ENCODE data around the gene PGD. TPM values are rescaled to one million over a fixed set of nuclear protein-coding genes. Genes with fewer than 3 reads are reported as not detected.
"Not testable (repeated sequence)": the region's sequence is repeated elsewhere in the genome, so short reads cannot be mapped to it uniquely, and the experiment has no call there.

PGD gene
- total and polyA plus RNA-seq, 2 of the 13 experiments (the other 11 are each of a cell fraction or from before 2014, with no cell fraction given), result 64.8 to 210 TPM

- H3K36me3 ChIP-seq (replicated peaks in 1 of 2; ENCODE audit: control insufficient read depth in 1 of 2, insufficient read depth in 2 of 2, low read length in 2 of 2), result peaks cover 4 to 10% of the 10 kb centered on the region in 2 experiments; a peak in 4 of 5 replicates
- no peaks in the 10 kb centered on the region for H3K27me3 ChIP-seq (ENCODE audit: control insufficient read depth in 1 of 2, insufficient read depth in 2 of 2, low read length in 2 of 2)
- ATAC-seq (no peak), DNase-seq (ENCODE audit: low spot score) (no peak), FAIRE-seq (no peak)
- no peaks in the 10 kb centered on the region for H3K79me2 ChIP-seq (ENCODE audit: insufficient read depth, low read length)
- ChIA-PET CTCF (ENCODE audit: low intra/inter-chr PET ratio, low total read pairs) (no interaction called here), POLR2A (no interaction called here)
- H2AFZ ChIP-seq (ENCODE audit: low read length), result no peak overlapping the region
- no TSS peak for BruUV-seq (replicated peaks)
- intact Hi-C loops (cut with micrococcal nuclease; ENCODE audit: unreplicated experiment) (no loop called here), in situ Hi-C loops (cut with HindIII; ENCODE audit: extremely low pct_ligation_motif_present, low pct_unique_long_range_greater_than_20kb) (loop anchor here (5.0 kb wide), 1 partner anchor 47 kb away; no protein-coding TSS in a partner anchor)
- no peak overlapping the region for H3K4me3 ChIP-seq (replicated peaks in 1 of 3; ENCODE audit: insufficient read depth in 1 of 3, low read depth in 2 of 3, low read length in 3 of 3)
- no peaks in the 10 kb centered on the region for H4K20me1 ChIP-seq (ENCODE audit: insufficient read depth, low read length)
- H3K4me1 ChIP-seq (ENCODE audit: insufficient read depth, low read length), result peaks cover 19% of the 10 kb centered on the region
- H3K4me2 ChIP-seq (ENCODE audit: low read depth, low read length), result no peak overlapping the region
- H3K9me3 ChIP-seq (ENCODE audit: low read length), result no peaks in the 10 kb centered on the region
- WGBS (ENCODE audit: low lambda C conversion rate), result 91% methylated on average over 8 of the region's 8 CpGs
- H3K27ac ChIP-seq (ENCODE audit: extremely low read length, insufficient read depth, low read length), result no peak overlapping the region
- no peak for TF ChIP-seq ZNF772 (CRISPR knock-in tag; IDR thresholded peaks at IDR 0.05)
- TF ChIP-seq MLX (CRISPR knock-in tag; IDR thresholded peaks at IDR 0.05), result no peak
- no peak for TF ChIP-seq HMG20B (CRISPR knock-in tag; conservative IDR thresholded peaks at IDR 0.05)
- H3K9ac ChIP-seq (ENCODE audit: insufficient read depth, low read depth, low read length), result no peak overlapping the region
Measured at GRCh38 chr1:10424651-10425050, 25.8 kb downstream of the PGD start.

GRCh38 chr1:10425826-10426534 lies 27.1 kb downstream of the PGD start:
- intact Hi-C loops (cut with micrococcal nuclease; ENCODE audit: unreplicated experiment); H3K9ac ChIP-seq (ENCODE audit: insufficient read depth, low read depth, low read length); H3K79me2 ChIP-seq (ENCODE audit: insufficient read depth, low read length); H3K4me3 ChIP-seq (replicated peaks in 1 of 3; ENCODE audit: insufficient read depth in 1 of 3, low read depth in 2 of 3, low read length in 3 of 3); H2AFZ ChIP-seq (ENCODE audit: low read length); H3K36me3 ChIP-seq (replicated peaks in 1 of 2; ENCODE audit: control insufficient read depth in 1 of 2, insufficient read depth in 2 of 2, low read length in 2 of 2); ATAC-seq; H4K20me1 ChIP-seq (ENCODE audit: insufficient read depth, low read length); H3K4me2 ChIP-seq (ENCODE audit: low read depth, low read length); H3K27me3 ChIP-seq (ENCODE audit: control insufficient read depth in 1 of 2, insufficient read depth in 2 of 2, low read length in 2 of 2); H3K9me3 ChIP-seq (ENCODE audit: low read length); FAIRE-seq; BruUV-seq (replicated peaks): not testable (repeated sequence)
- in situ Hi-C loops (cut with HindIII; ENCODE audit: extremely low pct_ligation_motif_present, low pct_unique_long_range_greater_than_20kb), result loop anchor here (5.0 kb wide), 1 partner anchor 49 kb away; no protein-coding TSS in a partner anchor
- peak; percentile 24 for DNase-seq (ENCODE audit: low spot score)
- POLR2A ChIA-PET, result interaction anchor here (0.9 to 1.5 kb wide), 2 partner anchors 27 to 38 kb away, joined by 3 read pairs; partner anchors contain the start of gene PGD
- CTCF ChIA-PET (ENCODE audit: low intra/inter-chr PET ratio, low total read pairs), result interaction anchor here (4.5 kb wide), 1 partner anchor 48 kb away, joined by 46 read pairs; no protein-coding TSS in a partner anchor
- peaks cover 27% of the 10 kb centered on the region for H3K4me1 ChIP-seq (ENCODE audit: insufficient read depth, low read length)
- peak overlapping the region; percentile 50 for H3K27ac ChIP-seq (ENCODE audit: extremely low read length, insufficient read depth, low read length)
- 86% methylated on average over 12 of the region's 21 CpGs for WGBS (ENCODE audit: low lambda C conversion rate)
- TF ChIP-seq ZBTB38 (CRISPR knock-in tag; IDR thresholded peaks at IDR 0.05) (peak; percentile 63; the same call in 1 of the 2 replicates), ZNF687 (CRISPR knock-in tag; IDR thresholded peaks at IDR 0.05) (peak; percentile 20; the same call in 1 of the 2 replicates), TBX2 (CRISPR knock-in tag; IDR thresholded peaks at IDR 0.05; ENCODE audit: borderline replicate concordance) (peak; percentile 29; the same call in 1 of the 2 replicates), ZMYM4 (CRISPR knock-in tag; IDR thresholded peaks at IDR 0.05) (peak; percentile 69), POLR2A (IDR thresholded peaks at IDR 0.05; ENCODE audit: insufficient read depth in 1 of 2, low read depth in 2 of 2, low read length in 2 of 2) (peak; percentile 34 to 68; a peak in 3 of 4 replicates), POLR2AphosphoS5 (IDR thresholded peaks at IDR 0.05; ENCODE audit: low read depth, low read length) (0 out of 2 replicates have a peak, but pooled peaks have one; percentile 38)
